Liver (tissue), 9 donors: ENCODE measurements around the gene SAAL1. TPM values are rescaled to one million over a fixed set of nuclear protein-coding genes. Genes with fewer than 3 reads are reported as not detected.

Experiments used
- DNase-seq: peaks from one replicate; pipeline ENCODE4 v3.0.0-alpha.2; 2017; ENCODE audit warnings: low spot score
- H3K27ac ChIP-seq, 2 donors: one replicate each; pipeline ENCODE4 v1.7.0; 2013; ENCODE audit warnings: inconsistent platforms in 2 of 2, low read length in 2 of 2, control low read depth in 1 of 2, low read depth in 1 of 2, mild to moderate bottlenecking in 1 of 2
- H3K27me3 ChIP-seq, 4 donors: one replicate each; pipeline versions ENCODE4 v1.6.1 to v1.7.0; 2013; ENCODE audit warnings: low read length in 3 of 4, inconsistent platforms in 1 of 4, mild to moderate bottlenecking in 1 of 4, moderate library complexity in 1 of 4; ENCODE audit not compliant: control insufficient read depth in 4 of 4, insufficient read depth in 4 of 4
- H3K36me3 ChIP-seq, 4 donors: one replicate each; pipeline versions ENCODE4 v1.6.1 to v1.7.0; 2013; ENCODE audit warnings: low read length in 3 of 4, mild to moderate bottlenecking in 3 of 4, low read depth in 1 of 4, moderate library complexity in 1 of 4; ENCODE audit not compliant: control insufficient read depth in 4 of 4, insufficient read depth in 3 of 4
- H3K4me1 ChIP-seq, 4 donors: one replicate each; pipeline versions ENCODE4 v1.6.1 to v1.7.0; 2013; ENCODE audit warnings: low read length in 3 of 4, mild to moderate bottlenecking in 3 of 4, moderate library complexity in 1 of 4; ENCODE audit not compliant: control insufficient read depth in 4 of 4, insufficient read depth in 4 of 4
- H3K4me3 ChIP-seq, 3 donors: one replicate each; pipeline versions ENCODE4 v1.6.1 to v1.7.0; 2013; ENCODE audit warnings: low read length in 3 of 3, control low read depth in 1 of 3, low read depth in 1 of 3, mild to moderate bottlenecking in 1 of 3
- H3K9ac ChIP-seq, 2 donors: one replicate each; pipeline ENCODE4 v1.7.0; 2013; ENCODE audit warnings: low read length in 2 of 2, mild to moderate bottlenecking in 2 of 2, moderate library complexity in 2 of 2, control low read depth in 1 of 2, low read depth in 1 of 2
- H3K9me3 ChIP-seq, 4 donors: one replicate each; pipeline versions ENCODE4 v1.6.1 to v1.7.0; 2013; ENCODE audit warnings: low read length in 3 of 4; ENCODE audit not compliant: control insufficient read depth in 4 of 4
- FOXA1 ChIP-seq: IDR thresholded peaks from 2 replicates; pipeline ENCODE4 v1.6.1; 2016; ENCODE audit warnings: antibody characterized with exemption
- FOXA2 ChIP-seq: IDR thresholded peaks from 2 replicates; pipeline ENCODE4 v1.6.1; 2016; ENCODE audit warnings: antibody characterized with exemption
- GABPA ChIP-seq, 2 donors: IDR thresholded peaks in 1 of 2; conservative IDR thresholded peaks in 1 of 2; 2 replicates each; pipeline ENCODE4 v1.6.1; 2016; ENCODE audit warnings: antibody characterized with exemption in 2 of 2, mild to moderate bottlenecking in 1 of 2, moderate library complexity in 1 of 2
- HNF4A ChIP-seq, 2 donors: conservative IDR thresholded peaks; 2 replicates each; pipeline ENCODE4 v1.6.1; 2016; ENCODE audit warnings: antibody characterized with exemption in 2 of 2, mild to moderate bottlenecking in 2 of 2
- HNF4G ChIP-seq: IDR thresholded peaks from 2 replicates; pipeline ENCODE4 v1.6.1; 2016; ENCODE audit warnings: antibody characterized with exemption
- JUND ChIP-seq, 2 donors: IDR thresholded peaks; 2 replicates each; pipeline ENCODE4 v1.6.1; 2016; ENCODE audit warnings: antibody characterized with exemption in 2 of 2
- RAD21 ChIP-seq, 2 donors: IDR thresholded peaks; 2 replicates each; pipeline ENCODE4 v1.6.1; 2016; ENCODE audit warnings: antibody characterized with exemption in 2 of 2, mild to moderate bottlenecking in 2 of 2
- RXRA ChIP-seq, 2 donors: IDR thresholded peaks; 2 replicates each; pipeline ENCODE4 v1.6.1; 2017 to 2018; ENCODE audit warnings: antibody characterized with exemption in 2 of 2, mild to moderate bottlenecking in 1 of 2
- SP1 ChIP-seq: IDR thresholded peaks from 2 replicates; pipeline ENCODE4 v1.6.1; 2018; ENCODE audit warnings: antibody characterized with exemption, mild to moderate bottlenecking
- TAF1 ChIP-seq: conservative IDR thresholded peaks from 2 replicates; pipeline ENCODE4 v1.6.1; 2016; ENCODE audit warnings: antibody characterized with exemption, mild to moderate bottlenecking
- YY1 ChIP-seq: IDR thresholded peaks from 2 replicates; pipeline ENCODE4 v1.6.1; 2016; ENCODE audit warnings: antibody characterized with exemption, mild to moderate bottlenecking
- WGBS: extraction: QIAGEN DNeasy Blood & Tissue Kit; methylation state at CpG from one replicate; pipeline ENCODE4 v1.1.7; 2013; 5-methylcytosine and 5-hydroxymethylcytosine counted together
- polyA plus RNA-seq, 2 donors: library from polyadenylated mRNA; stranded (reverse) in 1 of 2; unstranded in 1 of 2; fragments of 200-250 nt in 1 of 2; fragments of >200 nt in 1 of 2; fragmentation: Nextera tagmentation in 1 of 2; extraction: Ambion mirVana in 1 of 2; gene quantifications; one replicate each; pipeline versions ENCODE4 v1.2.1 to v1.2.3, GENCODE V29; 2013 to 2015
- total RNA-seq, 2 donors: library from RNA; depleted of rRNA; stranded (reverse); fragments of >200 nt; gene quantifications; one replicate each; pipeline ENCODE4 v1.2.3, GENCODE V29; 2014
- TF ChIP-seq, protein P1 (sequence below): IDR thresholded peaks from 2 replicates; pipeline ENCODE4 v1.6.1; 2016; ENCODE audit warnings: antibody characterized with exemption
- TF ChIP-seq, protein P2 (sequence below): IDR thresholded peaks from 2 replicates; pipeline ENCODE4 v1.6.1; 2016; ENCODE audit warnings: antibody characterized with exemption, mild to moderate bottlenecking
- TF ChIP-seq, protein P3 (sequence below): IDR thresholded peaks from 2 replicates; pipeline ENCODE4 v1.6.1; 2016; ENCODE audit warnings: antibody characterized with exemption
- TF ChIP-seq, protein P4 (sequence below): fragments of 150-350 bp; IDR thresholded peaks from 2 replicates; pipeline ENCODE4 v1.5.1; 2017; ENCODE audit warnings: improper control_type of control experiment, low read depth, low read length; ENCODE audit not compliant: missing input control
- TF ChIP-seq, protein P5 (sequence below): IDR thresholded peaks from 2 replicates; pipeline ENCODE4 v1.6.1; 2016; ENCODE audit warnings: antibody characterized with exemption
- donor health status: healthy.
- donor health status: healthy.
- donor health status: healthy.
- donor health status: healthy.
- donor health status: healthy.

The SAAL1 gene
- total and polyA plus RNA-seq, 4 donors, result 3.6 to 10.6 (median 5.0) TPM

DNA sequence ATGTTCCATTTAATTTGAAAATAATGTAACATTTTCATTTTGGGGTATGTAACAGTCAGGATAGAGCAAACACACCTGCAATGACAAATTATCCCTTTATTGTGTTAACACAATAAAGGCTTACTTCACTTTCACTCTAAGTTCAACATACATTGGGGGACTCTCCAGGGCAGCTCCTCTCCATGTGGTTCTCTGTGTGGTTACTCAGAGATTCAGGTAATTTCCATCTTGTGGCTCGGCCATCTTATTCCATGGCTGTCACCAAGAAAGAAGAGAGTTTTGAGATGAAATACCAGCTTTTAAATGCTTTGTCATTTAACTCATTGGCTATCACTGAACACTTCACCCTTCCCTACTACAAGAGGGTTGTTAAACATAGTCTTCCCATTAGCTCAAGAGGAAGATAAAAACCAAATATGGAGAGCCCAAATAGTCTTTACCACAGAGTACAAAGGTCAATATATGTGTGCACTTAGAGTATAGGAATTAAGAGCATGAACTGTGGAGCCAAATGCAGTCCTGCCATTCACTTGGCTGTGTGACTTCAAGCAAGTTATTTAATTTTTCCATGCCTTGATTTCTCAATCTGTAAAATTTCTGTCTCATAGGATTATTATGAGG, 49.2 kb downstream of the SAAL1 start:
- Histone ChIP-seq H3K4me1 (peaks cover 0 to 6% (median 3%) of the 10 kb centered on the region in 4 donors), H3K9me3 (no peaks in the 10 kb centered on the region), H3K4me3 (no peak overlapping the region), H3K27ac (no peak overlapping the region), H3K9ac (no peak overlapping the region), H3K36me3 (no peaks in the 10 kb centered on the region), H3K27me3 (no peaks in the 10 kb centered on the region)
- TF ChIP-seq, protein P1, sequence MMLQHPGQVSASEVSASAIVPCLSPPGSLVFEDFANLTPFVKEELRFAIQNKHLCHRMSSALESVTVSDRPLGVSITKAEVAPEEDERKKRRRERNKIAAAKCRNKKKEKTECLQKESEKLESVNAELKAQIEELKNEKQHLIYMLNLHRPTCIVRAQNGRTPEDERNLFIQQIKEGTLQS, result no peak
- TF ChIP-seq HNF4G, result no peak
- no peak for TF ChIP-seq TAF1
- WGBS, result 92% methylated on average over 1 of the region's 1 CpG
- DNase-seq, result no peak

DNA sequence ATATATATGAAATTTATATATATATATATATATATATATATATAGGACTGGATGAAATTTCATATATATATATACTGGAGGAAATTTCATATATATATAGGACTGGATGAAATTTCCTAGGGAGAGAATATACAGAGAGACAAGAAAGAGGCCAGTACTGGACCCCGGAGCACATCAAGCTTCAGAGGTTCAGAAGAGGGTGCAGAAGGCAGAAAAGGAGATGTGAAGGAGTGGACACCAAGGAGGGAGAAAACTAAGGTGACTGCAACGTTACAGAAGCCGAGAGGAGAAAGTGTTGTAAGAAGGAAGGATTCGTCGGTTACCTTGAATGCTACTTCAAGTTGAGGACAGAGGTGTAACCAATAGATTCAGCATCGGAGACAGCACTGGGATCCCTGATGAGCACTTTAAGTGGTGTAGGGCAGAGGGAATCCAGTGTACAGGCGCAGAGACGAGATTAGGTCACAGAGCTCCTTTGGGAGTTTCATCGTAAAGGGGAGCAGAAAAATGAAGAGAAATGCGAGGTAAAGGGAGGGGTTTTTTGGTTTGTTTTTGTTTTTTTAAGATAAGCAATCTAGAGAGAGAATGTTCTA, 51.3 kb downstream of the SAAL1 start:
- Histone ChIP-seq H3K9me3 (no peaks in the 10 kb centered on the region), H3K9ac (no peak overlapping the region), H3K36me3 (no peaks in the 10 kb centered on the region), H3K27me3 (no peaks in the 10 kb centered on the region), H3K4me3 (no peak overlapping the region), H3K4me1 (no peaks in the 10 kb centered on the region), H3K27ac (no peak overlapping the region)
- no peak for DNase-seq
- WGBS, result 93% methylated on average over 10 of the region's 10 CpGs
- TF ChIP-seq RXRA (IDR thresholded peaks at IDR 0.05) (no peak), RAD21 (IDR thresholded peaks at IDR 0.05) (no peak), FOXA1 (no peak), SP1 (no peak), HNF4A (conservative IDR thresholded peaks at IDR 0.05) (no peak), YY1 (no peak), HNF4G (no peak), JUND (IDR thresholded peaks at IDR 0.05) (no peak), TAF1 (no peak), FOXA2 (no peak), GABPA (IDR thresholded peaks at IDR 0.05 in 1 of 2, conservative IDR thresholded peaks at IDR 0.05 in 1 of 2) (no peak)
- TF ChIP-seq, protein P2, sequence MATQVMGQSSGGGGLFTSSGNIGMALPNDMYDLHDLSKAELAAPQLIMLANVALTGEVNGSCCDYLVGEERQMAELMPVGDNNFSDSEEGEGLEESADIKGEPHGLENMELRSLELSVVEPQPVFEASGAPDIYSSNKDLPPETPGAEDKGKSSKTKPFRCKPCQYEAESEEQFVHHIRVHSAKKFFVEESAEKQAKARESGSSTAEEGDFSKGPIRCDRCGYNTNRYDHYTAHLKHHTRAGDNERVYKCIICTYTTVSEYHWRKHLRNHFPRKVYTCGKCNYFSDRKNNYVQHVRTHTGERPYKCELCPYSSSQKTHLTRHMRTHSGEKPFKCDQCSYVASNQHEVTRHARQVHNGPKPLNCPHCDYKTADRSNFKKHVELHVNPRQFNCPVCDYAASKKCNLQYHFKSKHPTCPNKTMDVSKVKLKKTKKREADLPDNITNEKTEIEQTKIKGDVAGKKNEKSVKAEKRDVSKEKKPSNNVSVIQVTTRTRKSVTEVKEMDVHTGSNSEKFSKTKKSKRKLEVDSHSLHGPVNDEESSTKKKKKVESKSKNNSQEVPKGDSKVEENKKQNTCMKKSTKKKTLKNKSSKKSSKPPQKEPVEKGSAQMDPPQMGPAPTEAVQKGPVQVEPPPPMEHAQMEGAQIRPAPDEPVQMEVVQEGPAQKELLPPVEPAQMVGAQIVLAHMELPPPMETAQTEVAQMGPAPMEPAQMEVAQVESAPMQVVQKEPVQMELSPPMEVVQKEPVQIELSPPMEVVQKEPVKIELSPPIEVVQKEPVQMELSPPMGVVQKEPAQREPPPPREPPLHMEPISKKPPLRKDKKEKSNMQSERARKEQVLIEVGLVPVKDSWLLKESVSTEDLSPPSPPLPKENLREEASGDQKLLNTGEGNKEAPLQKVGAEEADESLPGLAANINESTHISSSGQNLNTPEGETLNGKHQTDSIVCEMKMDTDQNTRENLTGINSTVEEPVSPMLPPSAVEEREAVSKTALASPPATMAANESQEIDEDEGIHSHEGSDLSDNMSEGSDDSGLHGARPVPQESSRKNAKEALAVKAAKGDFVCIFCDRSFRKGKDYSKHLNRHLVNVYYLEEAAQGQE, result no peak
- TF ChIP-seq, protein P1, result no peak
- TF ChIP-seq, protein P3, sequence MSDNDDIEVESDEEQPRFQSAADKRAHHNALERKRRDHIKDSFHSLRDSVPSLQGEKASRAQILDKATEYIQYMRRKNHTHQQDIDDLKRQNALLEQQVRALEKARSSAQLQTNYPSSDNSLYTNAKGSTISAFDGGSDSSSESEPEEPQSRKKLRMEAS, result no peak
- TF ChIP-seq, protein P4, sequence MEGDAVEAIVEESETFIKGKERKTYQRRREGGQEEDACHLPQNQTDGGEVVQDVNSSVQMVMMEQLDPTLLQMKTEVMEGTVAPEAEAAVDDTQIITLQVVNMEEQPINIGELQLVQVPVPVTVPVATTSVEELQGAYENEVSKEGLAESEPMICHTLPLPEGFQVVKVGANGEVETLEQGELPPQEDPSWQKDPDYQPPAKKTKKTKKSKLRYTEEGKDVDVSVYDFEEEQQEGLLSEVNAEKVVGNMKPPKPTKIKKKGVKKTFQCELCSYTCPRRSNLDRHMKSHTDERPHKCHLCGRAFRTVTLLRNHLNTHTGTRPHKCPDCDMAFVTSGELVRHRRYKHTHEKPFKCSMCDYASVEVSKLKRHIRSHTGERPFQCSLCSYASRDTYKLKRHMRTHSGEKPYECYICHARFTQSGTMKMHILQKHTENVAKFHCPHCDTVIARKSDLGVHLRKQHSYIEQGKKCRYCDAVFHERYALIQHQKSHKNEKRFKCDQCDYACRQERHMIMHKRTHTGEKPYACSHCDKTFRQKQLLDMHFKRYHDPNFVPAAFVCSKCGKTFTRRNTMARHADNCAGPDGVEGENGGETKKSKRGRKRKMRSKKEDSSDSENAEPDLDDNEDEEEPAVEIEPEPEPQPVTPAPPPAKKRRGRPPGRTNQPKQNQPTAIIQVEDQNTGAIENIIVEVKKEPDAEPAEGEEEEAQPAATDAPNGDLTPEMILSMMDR, result no peak
- TF ChIP-seq, protein P5, sequence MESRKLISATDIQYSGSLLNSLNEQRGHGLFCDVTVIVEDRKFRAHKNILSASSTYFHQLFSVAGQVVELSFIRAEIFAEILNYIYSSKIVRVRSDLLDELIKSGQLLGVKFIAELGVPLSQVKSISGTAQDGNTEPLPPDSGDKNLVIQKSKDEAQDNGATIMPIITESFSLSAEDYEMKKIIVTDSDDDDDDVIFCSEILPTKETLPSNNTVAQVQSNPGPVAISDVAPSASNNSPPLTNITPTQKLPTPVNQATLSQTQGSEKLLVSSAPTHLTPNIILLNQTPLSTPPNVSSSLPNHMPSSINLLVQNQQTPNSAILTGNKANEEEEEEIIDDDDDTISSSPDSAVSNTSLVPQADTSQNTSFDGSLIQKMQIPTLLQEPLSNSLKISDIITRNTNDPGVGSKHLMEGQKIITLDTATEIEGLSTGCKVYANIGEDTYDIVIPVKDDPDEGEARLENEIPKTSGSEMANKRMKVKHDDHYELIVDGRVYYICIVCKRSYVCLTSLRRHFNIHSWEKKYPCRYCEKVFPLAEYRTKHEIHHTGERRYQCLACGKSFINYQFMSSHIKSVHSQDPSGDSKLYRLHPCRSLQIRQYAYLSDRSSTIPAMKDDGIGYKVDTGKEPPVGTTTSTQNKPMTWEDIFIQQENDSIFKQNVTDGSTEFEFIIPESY, result no peak
